C4-2B (cell line): ENCODE measurements around the gene AP3D1.

Source experiments
- H3K27ac ChIP-seq: fragments of 450-650 bp; 2 replicates; pipeline ENCODE4 v1.5.1; 2017
- CTCF ChIP-seq: fragments of 450-650 bp; conservative IDR thresholded peaks from 2 replicates; pipeline ENCODE4 v1.5.1; 2017; ENCODE audit warnings: mild to moderate bottlenecking
- ZFX ChIP-seq: fragments of 450-650 bp; IDR thresholded peaks from 2 replicates; pipeline ENCODE4 v1.6.1; 2017

AP3D1 gene

GRCh38 chr19:2100719-2101061 lies 50.7 kb downstream of the AP3D1 start:
- H3K27ac ChIP-seq = no peak overlapping the region
- TF ChIP-seq CTCF = no peak

GRCh38 chr19:2099937-2100718 lies 51.2 kb downstream of the AP3D1 start:
- no peak for TF ChIP-seq CTCF
- TF ChIP-seq ZFX = no peak
- no peak overlapping the region for H3K27ac ChIP-seq

GRCh38 chr19:2099054-2099501 lies 52.3 kb downstream of the AP3D1 start:
- no peak overlapping the region for H3K27ac ChIP-seq
- TF ChIP-seq ZFX (no peak), CTCF (no peak)

GRCh38 chr19:2097886-2098327 lies 53.5 kb downstream of the AP3D1 start:
- TF ChIP-seq ZFX = no peak
- no peak for TF ChIP-seq CTCF
- peak overlapping the region; percentile 58 for H3K27ac ChIP-seq

- H3K27ac ChIP-seq = peak overlapping the region; percentile 58
- TF ChIP-seq CTCF (no peak), ZFX (no peak)
These were observed 54.0 kb downstream of the AP3D1 start for GRCh38 chr19:2097203-2097885.

GRCh38 chr19:2096480-2097202 lies 54.7 kb downstream of the AP3D1 start, which contains the start of gene IZUMO4:
TSS of gene IZUMO4 (plus strand) at chr19:2096915. CDS start at chr19:2096946, 31 bp downstream.
- TF ChIP-seq ZFX (no peak), CTCF (no peak)

GRCh38 chr19:2096034-2096479 lies 55.3 kb downstream of the AP3D1 start, which contains the start of gene MOB3A:
TSS of gene MOB3A (minus strand) at chr19:2096326. CDS start at chr19:2078560, 17,766 bp downstream.
- H3K27ac ChIP-seq = peak within 1 kb of the TSS; percentile 76
- peak; percentile 36; the same call in 1 of the 2 replicates for TF ChIP-seq ZFX
- TF ChIP-seq CTCF = no peak; the same call in 1 of the 2 replicates

More at GRCh38 chr19:2096480-2097202, 54.7 kb downstream of the AP3D1 start, which contains the start of gene IZUMO4:
- H3K27ac ChIP-seq = peak within 1 kb of the TSS; percentile 76

GRCh38 chr19:2091926-2092525 lies 59.3 kb downstream of the AP3D1 start:
- H3K27ac ChIP-seq = peak overlapping the region; percentile 76
